Fibroblast of lung (primary cell): ENCODE measurements around the gene UBE2S.

Experiments used
- EZH2 ChIP-seq: IDR thresholded peaks from 2 replicates; pipeline ENCODE4 v1.5.1; 2012; ENCODE audit warnings: low read length, control low read depth, mild to moderate bottlenecking; ENCODE audit errors: missing control alignments
- TF ChIP-seq, protein P1 (sequence below), 2 donors: IDR thresholded peaks in 1 of 2; conservative IDR thresholded peaks in 1 of 2; 1 replicate in 1 of 2; 2 replicates in 1 of 2; pipeline ENCODE4 v1.5.1; 2011 to 2012; ENCODE audit warnings: low read length in 2 of 2, control low read depth in 1 of 2, inconsistent platforms in 1 of 2, low read depth in 1 of 2, mild to moderate bottlenecking in 1 of 2

DNA sequence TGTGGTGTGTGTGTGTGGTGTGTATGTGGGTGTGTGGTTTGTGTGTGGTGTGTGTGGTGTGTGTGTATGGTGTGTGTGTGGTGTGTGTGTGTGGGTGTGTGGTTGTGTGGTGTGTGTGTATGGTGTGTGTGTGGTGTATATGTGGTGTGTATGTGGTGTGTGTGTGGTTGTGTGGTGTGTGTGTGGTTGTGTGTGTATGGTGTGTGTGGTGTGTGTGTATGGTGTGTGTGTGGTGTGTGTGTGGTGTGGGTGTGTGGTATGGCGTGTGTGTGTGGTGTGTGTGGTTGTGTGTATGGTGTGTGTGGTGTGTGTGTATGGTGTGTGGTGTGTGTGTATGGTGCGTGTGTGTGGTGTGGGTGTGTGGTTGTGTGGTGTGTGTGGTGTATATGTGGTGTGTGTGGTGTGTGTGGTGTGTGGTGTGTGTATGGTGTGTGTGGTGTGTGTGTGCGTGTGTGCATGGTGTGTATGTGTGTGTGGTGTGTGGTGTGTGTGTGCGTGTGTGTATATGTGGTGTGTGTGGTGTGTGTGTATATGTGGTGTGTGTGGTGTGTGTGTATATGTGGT lies 26.9 kb upstream of the UBE2S start:
- TF ChIP-seq, protein P1, sequence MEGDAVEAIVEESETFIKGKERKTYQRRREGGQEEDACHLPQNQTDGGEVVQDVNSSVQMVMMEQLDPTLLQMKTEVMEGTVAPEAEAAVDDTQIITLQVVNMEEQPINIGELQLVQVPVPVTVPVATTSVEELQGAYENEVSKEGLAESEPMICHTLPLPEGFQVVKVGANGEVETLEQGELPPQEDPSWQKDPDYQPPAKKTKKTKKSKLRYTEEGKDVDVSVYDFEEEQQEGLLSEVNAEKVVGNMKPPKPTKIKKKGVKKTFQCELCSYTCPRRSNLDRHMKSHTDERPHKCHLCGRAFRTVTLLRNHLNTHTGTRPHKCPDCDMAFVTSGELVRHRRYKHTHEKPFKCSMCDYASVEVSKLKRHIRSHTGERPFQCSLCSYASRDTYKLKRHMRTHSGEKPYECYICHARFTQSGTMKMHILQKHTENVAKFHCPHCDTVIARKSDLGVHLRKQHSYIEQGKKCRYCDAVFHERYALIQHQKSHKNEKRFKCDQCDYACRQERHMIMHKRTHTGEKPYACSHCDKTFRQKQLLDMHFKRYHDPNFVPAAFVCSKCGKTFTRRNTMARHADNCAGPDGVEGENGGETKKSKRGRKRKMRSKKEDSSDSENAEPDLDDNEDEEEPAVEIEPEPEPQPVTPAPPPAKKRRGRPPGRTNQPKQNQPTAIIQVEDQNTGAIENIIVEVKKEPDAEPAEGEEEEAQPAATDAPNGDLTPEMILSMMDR (conservative IDR thresholded peaks at IDR 0.05 in 1 of 2, IDR thresholded peaks at IDR 0.05 in 1 of 2; ENCODE audit: low read depth in 1 of 2, low read length in 2 of 2), result no peak
- TF ChIP-seq EZH2, result no peak
